ENCODE data around the gene ADARB1.

Gene ADARB1

GRCh38 chr21:45177039-45177438 is 102.7 kb downstream of the ADARB1 start:
- no peak for DNase-seq

GRCh38 chr21:45178070-45178608 is 103.8 kb downstream of the ADARB1 start:
- no peak for DNase-seq

GRCh38 chr21:45178971-45179370 is 104.6 kb downstream of the ADARB1 start:
- DNase-seq, result no peak

GRCh38 chr21:45179568-45180245 is 105.3 kb downstream of the ADARB1 start:
- no peak for DNase-seq

- DNase-seq, result no peak
Observed at GRCh38 chr21:45180246-45180599, 105.8 kb downstream of the ADARB1 start.

GRCh38 chr21:45182958-45183357 is 108.6 kb downstream of the ADARB1 start:
- no peak for DNase-seq

- DNase-seq, result no peak
Observed at GRCh38 chr21:45183852-45184251, 109.5 kb downstream of the ADARB1 start.

GRCh38 chr21:45184869-45185268 is 110.5 kb downstream of the ADARB1 start:
- DNase-seq, result no peak

- DNase-seq, result no peak
Observed at GRCh38 chr21:45186709-45187108, 112.3 kb downstream of the ADARB1 start.

- no peak for DNase-seq
Observed at GRCh38 chr21:45187646-45188045, 113.3 kb downstream of the ADARB1 start.

GRCh38 chr21:45190013-45190412 is 115.6 kb downstream of the ADARB1 start:
- DNase-seq, result no peak

- DNase-seq, result no peak
Observed at GRCh38 chr21:45192332-45192731, 118.0 kb downstream of the ADARB1 start.

GRCh38 chr21:45196620-45197019 is 122.2 kb downstream of the ADARB1 start:
- DNase-seq, result no peak

GRCh38 chr21:45199201-45199600 is 124.8 kb downstream of the ADARB1 start:
- no peak for DNase-seq

- no peak for DNase-seq
Observed at GRCh38 chr21:45200031-45200430, 125.7 kb downstream of the ADARB1 start.

- DNase-seq, result no peak
Observed at GRCh38 chr21:45200581-45201296, 126.4 kb downstream of the ADARB1 start.

GRCh38 chr21:45202344-45202743 is 128.0 kb downstream of the ADARB1 start:
- no peak for DNase-seq

- no peak for DNase-seq
Observed at GRCh38 chr21:45202889-45203288, 128.5 kb downstream of the ADARB1 start.

GRCh38 chr21:45203983-45204382 is 129.6 kb downstream of the ADARB1 start:
- no peak for DNase-seq

GRCh38 chr21:45204395-45204794 is 130.0 kb downstream of the ADARB1 start:
- no peak for DNase-seq

GRCh38 chr21:45207839-45208626 is 133.7 kb downstream of the ADARB1 start:
- no peak for DNase-seq

GRCh38 chr21:45208627-45208951 is 134.2 kb downstream of the ADARB1 start:
- DNase-seq, result no peak

- no peak for DNase-seq
Observed at GRCh38 chr21:45209046-45209445, 134.7 kb downstream of the ADARB1 start.

Measured in activated effector memory CD4-positive, alpha-beta T cell treated with anti-CD3 and anti-CD28 coated beads, Interleukin-2, amount 50 U/mL, for 16 hours (primary cell).